Chondrocyte (in vitro differentiated cells): ENCODE data around the gene LLGL2. TPM values are rescaled to one million over a fixed set of nuclear protein-coding genes. Genes with fewer than 3 reads are reported as not detected.

ENCODE experiments used
- DNase-seq: peaks from one replicate; pipeline ENCODE4 v3.0.0; 2021; ENCODE audit warnings: mixed read lengths, low spot score
- H3K27ac Mint-ChIP-seq: one replicate; pipeline ENCODE4 v1.8.0; 2021; ENCODE audit warnings: mild to moderate bottlenecking, moderate library complexity, mixed read lengths; ENCODE audit not compliant: unreplicated experiment
- H3K27me3 Mint-ChIP-seq: 2 replicates; pipeline ENCODE4 v1.8.0; 2021; ENCODE audit warnings: low read depth, mixed read lengths
- H3K36me3 Mint-ChIP-seq: 2 replicates; pipeline ENCODE4 v1.8.0; 2021; ENCODE audit warnings: low read depth, mixed read lengths
- H3K4me1 Mint-ChIP-seq: 2 replicates; pipeline ENCODE4 v1.8.0; 2021; ENCODE audit warnings: low read depth, mild to moderate bottlenecking, mixed read lengths
- H3K4me3 Mint-ChIP-seq: one replicate; pipeline ENCODE4 v1.8.0; 2021; ENCODE audit warnings: mild to moderate bottlenecking, moderate library complexity, mixed read lengths; ENCODE audit not compliant: unreplicated experiment
- H3K9me3 Mint-ChIP-seq: 2 replicates; pipeline ENCODE4 v1.8.0; 2021; ENCODE audit warnings: low read depth, mixed read lengths
- total RNA-seq: library from RNA; stranded (reverse); gene quantifications from 3 replicates; pipeline ENCODE4 v1.2.1, GENCODE V29; 2021
- TF ChIP-seq, protein P1 (sequence below): fragments of 200-600 bp; sonication (generic); IDR thresholded peaks from 2 replicates; pipeline ENCODE4 v1.5.0; 2021; ENCODE audit warnings: antibody characterized with exemption, mild to moderate bottlenecking, moderate library complexity

Gene LLGL2
- total RNA-seq, 1 donor from 2014 or later: 1.8 TPM

DNA sequence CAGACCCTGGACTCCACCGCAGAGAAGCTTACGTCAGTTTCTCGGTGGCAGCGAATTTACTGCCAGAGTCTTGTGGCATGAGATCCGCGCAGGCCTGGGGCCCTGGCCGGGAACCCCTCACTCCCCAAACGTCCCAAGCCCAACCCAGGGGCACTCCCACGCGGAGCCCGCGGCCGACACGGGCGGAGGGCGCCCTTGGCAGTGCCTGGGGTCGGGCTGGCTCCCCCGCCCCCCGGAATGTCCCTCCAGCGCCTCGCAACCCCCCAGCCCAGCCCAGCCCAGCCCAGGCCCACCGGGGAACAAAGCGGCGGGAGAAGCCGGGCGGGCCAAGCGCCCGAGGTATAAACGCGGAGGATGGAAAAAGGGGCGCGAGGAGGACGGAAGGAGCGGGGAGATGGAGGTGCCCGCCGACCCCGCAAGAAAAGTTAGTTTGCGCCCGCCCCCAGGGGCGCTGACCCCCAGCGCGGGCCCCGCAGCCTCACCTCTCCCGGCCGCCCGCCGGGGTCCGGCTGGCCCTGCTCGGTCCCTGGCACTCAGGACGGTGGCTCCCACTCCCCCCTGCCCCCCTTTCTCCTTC lies 10.5 kb upstream of the LLGL2 start:
- peaks cover 41% of the 10 kb centered on the region for H3K4me1 Mint-ChIP-seq
- TF ChIP-seq, protein P1, sequence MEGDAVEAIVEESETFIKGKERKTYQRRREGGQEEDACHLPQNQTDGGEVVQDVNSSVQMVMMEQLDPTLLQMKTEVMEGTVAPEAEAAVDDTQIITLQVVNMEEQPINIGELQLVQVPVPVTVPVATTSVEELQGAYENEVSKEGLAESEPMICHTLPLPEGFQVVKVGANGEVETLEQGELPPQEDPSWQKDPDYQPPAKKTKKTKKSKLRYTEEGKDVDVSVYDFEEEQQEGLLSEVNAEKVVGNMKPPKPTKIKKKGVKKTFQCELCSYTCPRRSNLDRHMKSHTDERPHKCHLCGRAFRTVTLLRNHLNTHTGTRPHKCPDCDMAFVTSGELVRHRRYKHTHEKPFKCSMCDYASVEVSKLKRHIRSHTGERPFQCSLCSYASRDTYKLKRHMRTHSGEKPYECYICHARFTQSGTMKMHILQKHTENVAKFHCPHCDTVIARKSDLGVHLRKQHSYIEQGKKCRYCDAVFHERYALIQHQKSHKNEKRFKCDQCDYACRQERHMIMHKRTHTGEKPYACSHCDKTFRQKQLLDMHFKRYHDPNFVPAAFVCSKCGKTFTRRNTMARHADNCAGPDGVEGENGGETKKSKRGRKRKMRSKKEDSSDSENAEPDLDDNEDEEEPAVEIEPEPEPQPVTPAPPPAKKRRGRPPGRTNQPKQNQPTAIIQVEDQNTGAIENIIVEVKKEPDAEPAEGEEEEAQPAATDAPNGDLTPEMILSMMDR: no peak
- DNase-seq: peak; percentile 90
- H3K4me3 Mint-ChIP-seq: peak overlapping the region; percentile 81
- no peaks in the 10 kb centered on the region for H3K9me3 Mint-ChIP-seq
- H3K36me3 Mint-ChIP-seq: peaks cover 4% of the 10 kb centered on the region
- H3K27me3 Mint-ChIP-seq: no peaks in the 10 kb centered on the region
- no peak overlapping the region for H3K27ac Mint-ChIP-seq

DNA sequence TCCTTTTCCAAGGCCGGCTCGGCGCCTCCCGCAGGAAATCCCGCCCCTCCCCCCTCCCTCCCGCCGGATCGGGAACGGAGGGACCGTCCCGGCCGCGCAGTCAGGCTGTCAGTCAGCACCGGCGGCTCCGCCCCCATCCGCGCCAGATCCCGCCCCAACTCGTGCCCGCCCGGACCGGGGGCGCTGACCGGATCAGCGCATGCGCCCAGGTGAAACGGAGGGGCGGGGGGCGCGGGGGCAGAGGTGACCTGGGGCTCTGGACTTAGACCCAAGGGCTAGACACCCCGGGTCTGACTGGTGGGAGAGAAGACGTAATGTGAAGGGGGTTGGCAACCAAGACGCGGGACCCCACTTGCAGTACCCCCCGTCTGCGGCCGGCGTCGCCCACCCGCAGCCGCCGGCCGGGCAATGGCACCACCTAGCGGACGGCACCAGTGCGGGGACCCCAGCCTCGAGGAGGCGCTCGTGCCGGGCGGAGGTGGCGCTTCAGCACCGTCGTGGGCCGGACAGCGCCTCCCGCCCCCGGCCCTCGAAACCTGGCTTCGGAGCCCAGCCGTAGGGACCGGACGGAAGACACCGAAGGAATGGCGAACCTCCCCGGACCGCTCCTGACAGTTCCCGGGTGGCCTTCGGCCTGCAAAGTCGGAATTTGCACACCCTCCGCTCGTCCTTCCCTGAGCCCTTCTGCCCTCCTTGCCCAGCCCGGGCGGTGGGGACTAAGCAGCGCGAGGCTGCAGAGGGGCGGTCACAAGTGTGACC lies 9.8 kb upstream of the LLGL2 start, which contains the start of gene CASKIN2:
TSS of gene CASKIN2 (minus strand) at position 42 of the 759 bp plus-strand sequence. CDS start 1,733 bp downstream, outside the sequence.
- H3K36me3 Mint-ChIP-seq: peaks cover 4% of the 10 kb centered on the region
- no peaks in the 10 kb centered on the region for H3K9me3 Mint-ChIP-seq
- TF ChIP-seq, protein P1: peak; percentile 100
- H3K4me1 Mint-ChIP-seq: peaks cover 41% of the 10 kb centered on the region
- peak within 1 kb of the TSS; percentile 81 for H3K4me3 Mint-ChIP-seq
- H3K27ac Mint-ChIP-seq: peak within 1 kb of the TSS; percentile 75
- peak; percentile 98 for DNase-seq
- H3K27me3 Mint-ChIP-seq: no peaks in the 10 kb centered on the region

DNA sequence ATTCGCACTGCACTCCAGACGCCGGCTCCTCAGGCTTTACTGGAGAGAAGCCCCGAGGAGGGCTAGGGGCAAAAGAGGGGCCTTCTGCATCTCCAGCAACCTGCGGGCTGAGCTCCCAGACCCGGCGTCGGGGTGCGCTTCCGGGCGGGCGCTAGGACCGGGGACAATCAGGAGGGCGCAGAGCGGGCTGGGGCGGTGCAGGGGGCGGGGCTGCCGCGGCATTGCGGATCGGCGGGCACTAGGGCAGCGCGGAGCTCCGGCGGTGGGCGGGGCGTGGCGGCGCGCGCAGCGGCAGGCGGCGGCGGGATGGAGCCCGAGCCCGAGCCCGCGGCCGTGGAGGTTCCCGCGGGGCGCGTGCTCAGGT lies 9.3 kb upstream of the LLGL2 start, which contains the start of gene TSEN54:
TSS of gene TSEN54 (plus strand) at position 274 of the 364 bp plus-strand sequence. CDS start at position 307, 33 bp downstream.
- H3K4me3 Mint-ChIP-seq: peak within 1 kb of the TSS; percentile 81
- no peaks in the 10 kb centered on the region for H3K27me3 Mint-ChIP-seq

DNA sequence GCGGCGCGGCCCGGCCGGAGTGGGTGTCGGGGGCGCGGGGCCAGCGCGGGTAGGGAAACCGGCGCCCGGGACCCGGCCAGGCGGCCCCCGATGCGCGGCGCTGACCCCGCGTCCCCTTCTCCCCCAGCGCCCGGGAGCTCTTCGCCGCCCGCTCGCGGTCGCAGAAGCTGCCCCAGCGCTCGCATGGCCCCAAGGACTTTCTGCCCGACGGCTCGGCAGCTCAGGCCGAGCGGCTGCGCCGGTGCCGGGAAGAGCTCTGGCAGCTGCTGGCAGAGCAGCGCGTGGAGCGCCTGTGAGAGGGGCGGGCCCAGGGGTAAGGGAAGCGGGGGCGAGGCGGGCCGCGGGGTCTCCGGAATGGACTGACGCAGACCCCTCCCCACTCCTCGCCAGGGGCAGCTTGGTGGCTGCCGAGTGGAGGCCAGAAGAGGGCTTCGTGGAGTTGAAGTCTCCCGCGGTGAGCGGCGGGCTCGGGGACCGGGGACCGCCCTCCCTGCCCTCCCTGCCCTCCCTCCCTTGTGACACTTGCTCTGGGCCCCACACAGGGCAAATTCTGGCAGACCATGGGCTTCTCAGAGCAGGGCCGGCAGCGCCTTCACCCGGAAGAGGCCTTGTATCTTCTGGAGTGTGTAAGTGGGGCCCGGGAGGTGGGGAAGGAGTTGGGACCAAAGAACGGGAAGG lies 8.7 kb upstream of the LLGL2 start:
- peaks cover 35% of the 10 kb centered on the region for H3K4me1 Mint-ChIP-seq
- DNase-seq: no peak
- no peak overlapping the region for H3K27ac Mint-ChIP-seq
- no peaks in the 10 kb centered on the region for H3K9me3 Mint-ChIP-seq
- TF ChIP-seq, protein P1: no peak
- H3K27me3 Mint-ChIP-seq: no peaks in the 10 kb centered on the region
- H3K4me3 Mint-ChIP-seq: peak overlapping the region; percentile 74
- H3K36me3 Mint-ChIP-seq: peaks cover 4% of the 10 kb centered on the region

More for the DNA sequence above, 9.3 kb upstream of the LLGL2 start, which contains the start of gene TSEN54:
- no peaks in the 10 kb centered on the region for H3K9me3 Mint-ChIP-seq
- peak within 1 kb of the TSS; percentile 75 for H3K27ac Mint-ChIP-seq
- peak; percentile 97 for DNase-seq
- peaks cover 40% of the 10 kb centered on the region for H3K4me1 Mint-ChIP-seq
- H3K36me3 Mint-ChIP-seq: peaks cover 4% of the 10 kb centered on the region
- TF ChIP-seq, protein P1: no peak

DNA sequence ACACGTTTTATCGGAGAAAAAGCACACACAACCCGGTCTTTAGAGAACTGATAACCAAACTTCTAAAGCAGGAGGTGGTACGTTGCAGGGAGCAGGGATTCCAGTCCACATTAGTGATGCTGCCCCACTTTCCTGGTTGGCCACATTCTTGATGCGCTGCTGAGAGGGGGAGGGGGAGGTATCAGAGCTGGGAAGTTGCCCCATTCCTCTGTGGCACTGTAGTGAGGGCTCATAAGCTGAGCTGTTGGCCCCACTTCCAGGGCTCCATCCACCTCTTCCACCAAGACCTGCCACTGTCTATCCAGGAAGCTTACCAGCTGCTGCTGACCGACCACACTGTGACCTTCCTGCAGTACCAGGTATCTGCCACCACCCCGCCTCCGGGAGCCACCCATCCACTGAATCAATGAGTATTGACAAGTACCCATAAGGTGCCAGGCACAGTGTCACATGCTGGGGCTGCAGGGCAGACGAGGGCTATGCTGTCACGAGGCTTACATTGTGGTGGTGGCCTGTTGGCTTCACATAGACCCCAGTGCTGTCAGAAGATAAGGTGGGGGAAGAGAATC lies 8.1 kb upstream of the LLGL2 start:
- TF ChIP-seq, protein P1: no peak
- DNase-seq: peak; percentile 94
- Mint-ChIP-seq H3K9me3 (no peaks in the 10 kb centered on the region), H3K27ac (no peak overlapping the region), H3K27me3 (no peaks in the 10 kb centered on the region), H3K36me3 (peaks cover 4% of the 10 kb centered on the region), H3K4me3 (peak overlapping the region; percentile 74), H3K4me1 (peaks cover 29% of the 10 kb centered on the region)
